Fibroblast of skin of scalp (primary cell): Measurements from ENCODE around the gene HOXA2.

Experiments used
- DNase-seq: peaks from one replicate; pipeline ENCODE4 v3.0.0-alpha.2; 2013

HOXA2 gene

GRCh38 chr7:27111042-27111750, 8.7 kb upstream of the HOXA2 start:
- DNase-seq, result no peak

GRCh38 chr7:27110186-27111031, 7.9 kb upstream of the HOXA2 start:
- DNase-seq, result peak; percentile 9

DNA sequence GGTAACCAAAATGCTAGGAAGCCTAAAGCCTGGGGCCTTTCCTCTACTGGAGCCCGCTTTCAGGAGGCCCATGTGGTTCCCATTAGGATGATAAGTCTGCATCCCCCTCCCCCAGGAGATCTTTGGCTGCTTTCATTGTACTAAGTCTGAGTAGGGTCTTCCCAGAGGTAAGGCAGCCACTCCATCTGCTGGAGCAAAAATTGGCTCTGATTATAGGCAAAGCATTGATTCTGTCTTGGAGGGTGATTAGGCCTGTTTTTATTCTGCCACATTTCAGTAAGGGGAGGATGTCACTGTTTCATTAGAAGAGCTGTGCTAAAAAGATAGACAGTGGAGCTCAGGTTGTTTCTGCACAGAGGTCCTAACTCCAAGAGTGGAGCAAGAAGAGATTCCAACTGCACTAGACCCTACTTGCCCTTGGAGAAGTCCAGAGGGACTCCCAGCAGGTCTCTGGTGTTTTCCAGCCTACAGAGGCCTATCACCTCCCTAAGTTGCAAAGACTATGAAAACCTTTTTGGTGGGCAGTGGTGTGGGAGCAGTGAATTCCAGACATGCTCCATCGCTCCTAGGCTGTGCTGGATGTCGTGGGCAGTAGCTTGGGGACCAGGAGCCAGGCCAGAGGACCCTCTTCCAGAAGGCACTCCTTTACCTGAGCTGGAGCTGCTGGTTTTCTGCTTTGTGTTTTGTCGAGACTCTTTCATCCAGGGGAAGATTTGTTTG, 7.1 kb upstream of the HOXA2 start:
- no peak for DNase-seq

DNA sequence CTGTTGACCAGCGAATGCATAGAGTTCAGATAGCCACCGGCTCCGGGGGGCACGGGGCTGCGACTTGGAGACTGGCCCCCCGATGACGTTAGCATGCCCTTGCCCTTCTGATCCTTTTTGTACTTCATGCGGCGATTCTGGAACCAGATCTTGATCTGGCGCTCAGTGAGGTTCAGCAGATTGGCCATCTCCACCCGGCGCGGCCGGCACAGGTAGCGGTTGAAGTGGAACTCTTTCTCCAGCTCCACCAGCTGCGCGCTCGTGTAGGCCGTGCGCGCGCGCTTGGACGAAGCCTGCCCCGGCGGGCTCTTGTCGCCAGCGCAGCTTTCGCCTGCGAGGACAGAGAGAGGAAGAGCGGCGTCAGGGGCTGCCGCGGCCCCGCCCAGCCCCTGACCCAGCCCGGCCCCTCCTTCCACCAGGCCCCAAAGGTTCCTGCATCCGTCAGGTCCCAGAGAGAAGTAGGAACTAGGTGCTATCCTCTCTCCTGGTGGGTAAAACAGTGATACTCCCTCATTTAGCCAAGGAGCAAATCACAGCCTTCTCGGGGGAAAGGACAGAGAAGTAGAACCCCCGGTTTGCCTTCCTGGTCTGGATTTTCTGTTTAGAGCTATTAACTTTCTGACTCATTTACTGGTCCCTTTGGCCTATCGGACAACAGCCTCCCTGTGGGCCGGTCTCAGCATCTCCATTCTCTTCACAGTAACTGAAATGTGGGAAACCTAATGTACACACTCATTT, 6.1 kb upstream of the HOXA2 start:
- no peak for DNase-seq

DNA sequence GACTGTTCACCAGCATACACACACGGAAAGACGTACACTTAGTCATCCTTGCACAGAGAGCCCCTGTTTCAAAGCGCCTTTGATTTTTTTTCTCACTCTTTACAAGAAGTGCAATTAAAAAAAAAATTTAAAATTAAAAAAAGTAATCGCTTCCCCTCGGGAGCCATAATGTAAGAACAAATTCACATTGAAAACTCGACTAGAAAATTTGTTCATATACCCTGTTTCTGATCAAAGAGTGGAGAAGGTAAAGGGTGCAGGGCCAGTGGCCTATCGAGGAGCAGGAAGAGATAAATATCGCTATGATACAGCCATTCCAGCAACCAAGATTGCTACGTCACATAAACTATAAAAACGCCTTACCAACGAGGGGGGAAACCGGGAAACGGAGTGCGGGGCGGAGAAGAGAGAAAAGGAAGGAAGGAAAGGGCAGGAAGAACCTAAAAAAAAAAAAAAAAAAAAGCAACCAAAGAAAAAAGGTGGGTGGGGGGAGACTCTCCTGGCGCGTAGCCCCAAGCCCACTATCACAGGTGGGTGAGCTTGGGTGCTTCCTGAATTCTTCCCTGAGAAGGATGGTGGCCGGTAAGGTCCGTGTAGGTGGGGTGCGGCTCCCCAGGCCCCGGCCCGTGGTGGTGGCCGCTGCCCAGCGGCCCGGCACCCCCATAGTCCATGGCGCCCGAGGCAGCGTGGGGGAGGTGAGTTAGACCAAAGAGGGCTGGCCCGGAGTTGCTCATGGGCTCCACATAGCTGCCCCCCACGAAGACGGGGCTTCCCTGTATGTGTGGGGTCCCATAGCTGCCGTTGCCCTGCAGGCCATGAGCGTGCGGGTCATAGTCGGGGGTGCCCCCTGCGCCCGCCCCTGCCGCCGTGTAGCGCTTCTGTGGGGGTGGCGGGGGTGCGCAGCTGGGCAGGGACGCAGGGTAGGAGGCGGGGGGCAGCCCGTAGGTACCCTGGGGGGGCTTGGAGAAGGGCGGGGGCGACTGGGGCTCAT, 5.2 kb upstream of the HOXA2 start:
- no peak for DNase-seq

DNA sequence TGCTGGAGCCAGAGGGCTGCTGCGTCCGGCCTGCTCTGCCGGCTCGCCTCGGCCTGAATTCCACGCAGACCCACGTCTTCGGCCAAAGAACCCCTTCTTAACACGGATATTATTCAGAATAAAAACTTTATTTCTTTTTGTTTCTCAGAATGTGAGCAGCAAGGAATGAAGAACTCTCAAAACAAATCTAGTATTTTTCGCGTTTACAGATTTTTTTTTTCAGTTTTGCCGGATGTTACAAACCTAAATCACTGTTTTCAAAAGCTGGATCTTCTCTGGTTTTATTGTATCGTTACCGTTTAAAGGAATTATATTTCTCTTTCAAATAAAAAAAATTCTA, 4.4 kb upstream of the HOXA2 start:
- DNase-seq, result no peak

- no peak for DNase-seq
These were observed 3.9 kb upstream of the HOXA2 start for GRCh38 chr7:27106181-27106900.

- no peak for DNase-seq
These were observed 3.0 kb upstream of the HOXA2 start for GRCh38 chr7:27105301-27106031.

DNA sequence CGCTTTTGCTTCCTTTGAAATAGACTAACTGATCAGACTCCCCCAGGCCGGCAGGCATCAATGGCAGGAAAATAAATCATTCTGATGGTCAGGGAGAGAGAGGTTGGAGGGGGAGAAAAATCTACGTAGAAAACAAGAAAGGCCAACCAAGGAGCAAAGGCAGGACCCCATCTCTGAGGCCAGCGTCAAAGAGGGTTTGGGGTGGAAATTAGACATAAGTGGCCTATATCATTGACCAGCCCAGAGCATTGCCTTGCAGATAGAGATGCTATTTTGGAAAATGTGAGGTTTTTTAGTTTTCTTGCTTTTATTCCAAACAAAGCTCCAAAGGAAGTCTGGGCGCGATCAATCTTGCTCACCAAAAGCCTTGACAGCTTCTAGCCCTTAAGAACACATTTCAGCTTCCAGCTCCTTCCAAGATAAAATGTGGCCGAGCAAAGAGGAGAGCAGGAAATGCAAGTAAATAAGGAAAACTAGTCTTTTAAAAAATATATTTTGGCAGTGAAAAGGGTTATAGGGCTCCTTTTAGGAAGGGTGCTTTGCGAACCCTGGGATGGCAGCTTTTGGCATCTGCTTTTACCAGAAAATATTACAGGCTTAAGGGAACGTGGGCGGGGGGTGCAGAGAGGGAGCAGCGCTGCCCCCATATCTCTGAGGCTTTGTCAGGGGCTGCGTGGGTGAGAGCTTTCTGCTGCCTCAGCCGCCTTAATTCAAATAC, 2.0 kb upstream of the HOXA2 start:
- no peak for DNase-seq

DNA sequence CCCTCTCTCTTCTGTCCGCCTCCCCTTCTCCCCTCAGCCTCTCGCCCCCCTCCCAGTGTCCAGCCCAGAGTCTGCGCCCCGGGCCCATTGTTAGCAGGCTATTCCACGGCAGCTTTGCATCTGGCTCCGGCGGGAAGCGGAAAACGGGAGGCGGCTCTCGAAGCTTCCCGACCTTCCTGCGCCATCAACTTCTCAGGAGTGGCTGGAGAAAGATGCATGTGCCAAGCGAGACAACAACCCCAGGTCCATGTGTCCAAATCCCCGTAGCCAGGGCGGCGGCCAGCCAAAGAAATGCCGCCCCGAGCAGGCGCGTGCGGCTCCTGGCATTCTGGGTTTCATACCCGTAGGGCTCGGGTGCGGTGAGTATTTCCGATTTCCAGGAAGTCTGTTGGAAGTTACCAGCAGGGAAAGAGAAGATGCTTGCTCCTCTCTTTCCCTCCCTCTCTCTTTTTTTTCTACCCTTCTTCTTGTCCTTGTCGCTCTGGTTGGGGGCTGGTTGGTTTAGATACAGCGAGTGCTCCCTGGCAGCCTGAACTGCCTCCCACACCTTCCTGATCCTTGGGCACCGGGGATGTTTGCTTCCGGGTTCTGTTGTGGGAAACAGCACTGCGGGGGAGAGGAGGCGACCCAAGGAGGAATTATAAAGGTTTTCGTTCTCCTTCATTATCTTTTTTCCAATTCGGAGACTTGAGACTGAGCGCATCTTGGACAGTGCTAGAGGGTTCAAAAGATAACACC, 1.2 kb upstream of the HOXA2 start:
- DNase-seq, result no peak

DNA sequence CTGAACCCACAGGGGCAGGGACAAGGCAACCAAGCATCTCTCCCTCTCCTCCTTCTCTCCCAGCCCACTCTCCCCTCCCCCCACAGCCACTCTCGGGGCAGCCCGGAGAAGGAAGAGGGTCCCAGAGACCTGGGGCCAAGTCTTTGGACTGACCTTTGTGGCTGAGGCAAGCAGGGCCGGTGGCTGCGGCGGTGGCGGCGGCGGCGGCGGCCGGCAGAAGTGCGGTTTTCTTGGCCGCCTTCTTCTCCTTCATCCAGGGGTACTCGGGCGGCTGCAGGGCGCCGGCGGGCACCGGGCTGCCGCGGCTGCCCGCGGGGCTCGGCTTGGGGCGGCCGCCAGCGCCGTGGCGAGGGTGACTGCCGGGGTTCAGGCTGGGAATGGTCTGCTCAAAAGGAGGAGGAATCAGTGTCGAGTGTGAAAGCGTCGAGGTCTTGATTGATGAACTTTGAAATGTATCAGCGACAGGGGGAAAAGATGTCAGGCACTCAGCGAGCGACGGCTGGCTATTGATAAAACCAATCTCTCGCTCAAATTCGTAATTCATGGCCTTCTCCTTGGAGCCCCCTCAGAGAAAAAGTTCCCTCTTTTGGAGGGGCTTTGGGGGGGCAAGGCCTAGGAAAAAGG, 414 bp downstream of the HOXA2 start:
- no peak for DNase-seq

GRCh38 chr7:27101171-27101956, 1.1 kb downstream of the HOXA2 start:
- DNase-seq, result no peak

- DNase-seq, result no peak
These were observed 1.8 kb downstream of the HOXA2 start for GRCh38 chr7:27100694-27101170.

GRCh38 chr7:27099453-27100370, 2.8 kb downstream of the HOXA2 start:
- DNase-seq, result no peak

DNA sequence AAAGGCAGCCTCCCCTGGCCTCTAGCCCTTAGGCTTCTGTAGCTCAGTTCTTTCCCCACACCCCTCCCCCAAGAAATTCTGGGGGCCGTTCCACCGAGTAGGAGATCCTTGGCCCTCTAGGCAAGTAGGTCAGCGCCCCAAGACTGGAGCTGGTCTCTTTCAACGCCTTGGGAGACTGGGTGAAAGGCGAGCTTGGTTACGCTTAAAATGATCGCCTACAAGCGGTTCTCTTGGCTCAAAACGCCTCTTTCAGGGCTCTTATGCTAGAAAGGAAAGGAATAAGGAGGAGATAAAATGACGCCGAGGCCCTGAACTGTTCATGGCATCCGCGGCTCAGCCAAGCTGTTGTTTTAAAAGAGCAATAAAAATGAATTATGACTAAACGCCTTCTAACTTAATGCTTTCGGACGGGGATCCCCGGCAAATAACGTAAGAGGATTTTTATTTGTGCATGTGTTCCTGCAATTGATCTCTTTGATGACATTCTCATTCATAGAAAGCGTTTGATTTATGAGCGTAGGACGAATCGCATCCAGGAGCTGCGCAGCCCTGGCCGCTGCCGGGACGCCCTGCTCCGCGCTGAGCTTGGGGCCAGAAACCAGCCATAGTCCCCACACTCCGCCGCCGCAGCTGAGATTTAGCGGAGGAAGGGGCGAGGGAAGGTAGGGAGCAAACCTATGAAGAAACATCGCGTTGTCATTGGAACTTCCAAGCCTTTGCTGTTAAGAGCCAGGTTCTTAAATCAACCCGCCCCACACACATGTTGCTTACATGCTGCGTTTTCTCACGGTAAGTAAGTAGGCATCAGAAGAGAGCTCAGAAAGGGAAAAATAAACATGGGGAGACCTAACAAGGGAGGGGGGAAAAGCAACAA, 3.7 kb downstream of the HOXA2 start:
- no peak for DNase-seq
